Measurements from ENCODE around the gene MRC1.
"Not testable (repeated sequence)": the region's sequence is repeated elsewhere in the genome, so short reads cannot be mapped to it uniquely, and the experiment has no call there.

Gene MRC1

GRCh38 chr10:17910125-17910789 lies 101.1 kb downstream of the MRC1 start:
- no peak for DNase-seq

GRCh38 chr10:17912754-17913153 lies 103.6 kb downstream of the MRC1 start:
- no peak for DNase-seq

- DNase-seq, result no peak
These were observed 104.5 kb downstream of the MRC1 start for GRCh38 chr10:17913604-17914003.

GRCh38 chr10:17914169-17915045 lies 105.3 kb downstream of the MRC1 start:
- DNase-seq, result no peak

- no peak for DNase-seq
These were observed 106.0 kb downstream of the MRC1 start for GRCh38 chr10:17915181-17915580.

GRCh38 chr10:17918187-17918903 lies 109.2 kb downstream of the MRC1 start:
- DNase-seq, result no peak

- no peak for DNase-seq
These were observed 112.2 kb downstream of the MRC1 start for GRCh38 chr10:17921378-17921777.

GRCh38 chr10:17923728-17924127 lies 114.6 kb downstream of the MRC1 start:
- no peak for DNase-seq

GRCh38 chr10:17943033-17943745 lies 134.0 kb downstream of the MRC1 start:
- DNase-seq, result no peak

- DNase-seq, result not testable (repeated sequence)
These were observed 141.1 kb downstream of the MRC1 start for GRCh38 chr10:17950269-17950668.

- no peak for DNase-seq
These were observed 141.6 kb downstream of the MRC1 start for GRCh38 chr10:17950726-17951125.

- DNase-seq, result no peak
These were observed 142.8 kb downstream of the MRC1 start, which contains the start of gene SLC39A12 for GRCh38 chr10:17951868-17952371. TSS of gene SLC39A12 (plus strand) at chr10:17951918. CDS start at chr10:17953277, 1,359 bp downstream.

GRCh38 chr10:17954372-17954771 lies 145.2 kb downstream of the MRC1 start:
- DNase-seq, result not testable (repeated sequence)

- no peak for DNase-seq
These were observed 145.7 kb downstream of the MRC1 start for GRCh38 chr10:17954861-17955260.

- no peak for DNase-seq
These were observed 148.9 kb downstream of the MRC1 start for GRCh38 chr10:17958049-17958448.

GRCh38 chr10:17959870-17960269 lies 150.7 kb downstream of the MRC1 start:
- no peak for DNase-seq

Data from NCI-H2029 treated with DMSO at 0.1 percent for 48 hours (cell line).